ENCODE measurements around the gene TMEM212. TPM values are rescaled to one million over a fixed set of nuclear protein-coding genes. Genes with fewer than 3 reads are reported as not detected.

The TMEM212 gene
- total RNA-seq, 2 donors from 2014 or later: not detected

DNA sequence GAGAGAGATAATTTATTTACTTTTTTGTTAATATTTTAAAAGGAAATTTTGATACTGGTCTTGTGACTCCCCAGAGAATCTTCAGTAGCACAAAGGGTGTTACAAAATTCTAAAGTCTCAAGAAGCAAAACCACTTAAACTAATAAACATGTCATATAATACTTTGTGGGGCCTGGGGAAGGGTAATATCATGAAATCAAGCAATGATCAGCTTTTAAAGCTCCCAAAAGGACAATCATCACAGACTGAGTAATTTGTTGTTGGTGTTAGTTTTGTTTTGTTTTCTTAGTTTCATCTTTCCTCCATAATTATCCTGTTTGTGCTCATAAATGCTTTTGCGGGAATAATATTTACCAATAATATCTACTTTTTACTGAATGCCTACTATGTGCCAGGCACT is 55.0 kb downstream of the TMEM212 start:
- Mint-ChIP-seq H3K4me3 (no peak overlapping the region), H3K9me3 (no peaks in the 10 kb centered on the region), H3K27me3 (ENCODE audit: insufficient read depth) (no peaks in the 10 kb centered on the region), H3K4me1 (peaks cover 33% of the 10 kb centered on the region), H3K27ac (no peak overlapping the region), H3K36me3 (ENCODE audit: low read depth) (no peaks in the 10 kb centered on the region)
- Histone ChIP-seq H3K36me3 (ENCODE audit: control insufficient read depth, insufficient read depth, low read length) (no peaks in the 10 kb centered on the region), H3K4me1 (ENCODE audit: control insufficient read depth, insufficient read depth, low read length) (peaks cover 10% of the 10 kb centered on the region), H3K27me3 (ENCODE audit: control insufficient read depth, insufficient read depth, low read length, poor library complexity, severe bottlenecking) (no peaks in the 10 kb centered on the region), H3K9me3 (ENCODE audit: control insufficient read depth, low read length) (no peaks in the 10 kb centered on the region), H3K4me3 (ENCODE audit: low read length) (no peak overlapping the region), H3K9ac (ENCODE audit: extremely low read depth, low read length, poor library complexity, severe bottlenecking) (no peak overlapping the region), H3K27ac (ENCODE audit: low read depth, low read length) (no peak overlapping the region)
- no peak for DNase-seq
- 100% methylated on average over 1 of the region's 1 CpG; no CpG with 5 or more reads in 1 of the 2 experiments for WGBS, 2 experiments (ENCODE audit: insufficient coverage in 1 of 2, insufficient read length in 1 of 2)
- TF ChIP-seq, protein P1, sequence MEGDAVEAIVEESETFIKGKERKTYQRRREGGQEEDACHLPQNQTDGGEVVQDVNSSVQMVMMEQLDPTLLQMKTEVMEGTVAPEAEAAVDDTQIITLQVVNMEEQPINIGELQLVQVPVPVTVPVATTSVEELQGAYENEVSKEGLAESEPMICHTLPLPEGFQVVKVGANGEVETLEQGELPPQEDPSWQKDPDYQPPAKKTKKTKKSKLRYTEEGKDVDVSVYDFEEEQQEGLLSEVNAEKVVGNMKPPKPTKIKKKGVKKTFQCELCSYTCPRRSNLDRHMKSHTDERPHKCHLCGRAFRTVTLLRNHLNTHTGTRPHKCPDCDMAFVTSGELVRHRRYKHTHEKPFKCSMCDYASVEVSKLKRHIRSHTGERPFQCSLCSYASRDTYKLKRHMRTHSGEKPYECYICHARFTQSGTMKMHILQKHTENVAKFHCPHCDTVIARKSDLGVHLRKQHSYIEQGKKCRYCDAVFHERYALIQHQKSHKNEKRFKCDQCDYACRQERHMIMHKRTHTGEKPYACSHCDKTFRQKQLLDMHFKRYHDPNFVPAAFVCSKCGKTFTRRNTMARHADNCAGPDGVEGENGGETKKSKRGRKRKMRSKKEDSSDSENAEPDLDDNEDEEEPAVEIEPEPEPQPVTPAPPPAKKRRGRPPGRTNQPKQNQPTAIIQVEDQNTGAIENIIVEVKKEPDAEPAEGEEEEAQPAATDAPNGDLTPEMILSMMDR (conservative IDR thresholded peaks at IDR 0.05): no peak

DNA sequence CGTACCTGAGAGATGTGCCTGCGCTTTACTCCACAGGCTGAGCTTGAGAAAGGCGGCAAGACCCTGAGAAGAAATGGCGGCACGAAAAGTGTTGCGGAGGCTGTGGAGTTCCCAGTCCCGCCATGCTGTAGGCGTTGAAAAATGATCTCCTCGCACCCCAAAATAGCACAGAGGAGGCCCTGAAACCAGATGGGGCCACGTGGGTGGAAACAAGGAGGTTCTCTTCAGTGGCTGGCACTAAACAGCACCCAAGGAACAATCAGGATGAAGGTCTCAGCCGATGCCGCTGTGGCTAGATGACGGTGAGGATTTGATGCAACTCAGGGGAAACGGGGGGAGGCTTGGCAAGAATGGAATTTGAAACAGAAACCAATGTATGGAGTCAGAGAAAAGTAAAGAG is 57.3 kb downstream of the TMEM212 start:
- Mint-ChIP-seq H3K27me3 (ENCODE audit: insufficient read depth) (no peaks in the 10 kb centered on the region), H3K4me3 (no peak overlapping the region), H3K4me1 (peaks cover 24% of the 10 kb centered on the region), H3K9me3 (peaks cover 2% of the 10 kb centered on the region), H3K36me3 (ENCODE audit: low read depth) (no peaks in the 10 kb centered on the region), H3K27ac (no peak overlapping the region)
- Histone ChIP-seq H3K4me1 (ENCODE audit: control insufficient read depth, insufficient read depth, low read length) (peaks cover 6% of the 10 kb centered on the region), H3K27ac (ENCODE audit: low read depth, low read length) (no peak overlapping the region), H3K27me3 (ENCODE audit: control insufficient read depth, insufficient read depth, low read length, poor library complexity, severe bottlenecking) (no peaks in the 10 kb centered on the region), H3K9me3 (ENCODE audit: control insufficient read depth, low read length) (no peaks in the 10 kb centered on the region), H3K36me3 (ENCODE audit: control insufficient read depth, insufficient read depth, low read length) (no peaks in the 10 kb centered on the region), H3K9ac (ENCODE audit: extremely low read depth, low read length, poor library complexity, severe bottlenecking) (no peak overlapping the region), H3K4me3 (ENCODE audit: low read length) (no peak overlapping the region)
- WGBS, 2 experiments (ENCODE audit: insufficient coverage in 1 of 2, insufficient read length in 1 of 2): 93 to 95% methylated on average over 10 to 14 of the region's 14 CpGs
- DNase-seq: no peak
- TF ChIP-seq, protein P1 (conservative IDR thresholded peaks at IDR 0.05): no peak

DNA sequence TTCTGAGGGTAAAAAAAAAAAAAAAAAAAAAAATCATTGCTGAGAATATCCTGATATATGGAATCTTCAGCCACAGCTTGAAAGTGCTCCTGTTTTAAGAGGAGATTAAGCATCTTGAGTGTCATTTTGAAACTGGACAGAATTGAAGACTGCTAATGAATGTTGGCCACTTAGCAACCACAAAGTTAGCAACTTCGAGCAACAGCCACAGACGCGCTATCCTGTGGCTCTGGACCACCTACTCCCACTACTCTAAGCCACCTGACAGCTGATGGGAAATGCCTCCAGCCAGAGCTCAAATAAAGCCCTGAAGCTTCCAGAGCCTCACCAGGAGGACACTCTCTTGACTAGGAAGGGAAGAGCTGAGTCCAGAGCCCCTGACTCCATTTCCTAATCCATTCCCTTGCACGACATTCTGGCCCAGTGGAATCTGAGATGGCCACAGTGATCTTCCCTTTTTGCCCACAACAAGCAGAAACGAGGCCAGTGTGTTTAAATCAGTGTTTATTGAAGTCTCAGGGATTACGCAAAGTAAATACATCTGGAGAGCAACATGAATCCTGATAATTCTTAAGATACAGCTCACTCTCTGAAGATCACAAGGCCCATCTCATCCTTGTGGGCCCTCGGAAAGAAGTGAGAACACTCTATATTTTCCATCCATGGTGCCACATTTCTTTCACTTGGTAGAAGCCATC is 58.6 kb downstream of the TMEM212 start:
- Histone ChIP-seq H3K4me1 (ENCODE audit: control insufficient read depth, insufficient read depth, low read length) (no peaks in the 10 kb centered on the region), H3K9me3 (ENCODE audit: control insufficient read depth, low read length) (peaks cover 5% of the 10 kb centered on the region), H3K36me3 (ENCODE audit: control insufficient read depth, insufficient read depth, low read length) (no peaks in the 10 kb centered on the region), H3K27me3 (ENCODE audit: control insufficient read depth, insufficient read depth, low read length, poor library complexity, severe bottlenecking) (no peaks in the 10 kb centered on the region), H3K27ac (ENCODE audit: low read depth, low read length) (no peak overlapping the region), H3K4me3 (ENCODE audit: low read length) (no peak overlapping the region), H3K9ac (ENCODE audit: extremely low read depth, low read length, poor library complexity, severe bottlenecking) (no peak overlapping the region)
- Mint-ChIP-seq H3K4me3 (no peak overlapping the region), H3K27ac (no peak overlapping the region), H3K27me3 (ENCODE audit: insufficient read depth) (peaks cover 2% of the 10 kb centered on the region), H3K36me3 (ENCODE audit: low read depth) (no peaks in the 10 kb centered on the region), H3K9me3 (peaks cover 12% of the 10 kb centered on the region), H3K4me1 (peaks cover 12% of the 10 kb centered on the region)
- TF ChIP-seq, protein P1 (conservative IDR thresholded peaks at IDR 0.05): no peak
- DNase-seq: no peak
- 88 to 91% methylated on average over 6 to 7 of the region's 7 CpGs for WGBS, 2 experiments (ENCODE audit: insufficient coverage in 1 of 2, insufficient read length in 1 of 2)

Measured in endodermal cell (in vitro differentiated cells).